ENCODE results near the gene ATF3.

The ATF3 gene

DNA sequence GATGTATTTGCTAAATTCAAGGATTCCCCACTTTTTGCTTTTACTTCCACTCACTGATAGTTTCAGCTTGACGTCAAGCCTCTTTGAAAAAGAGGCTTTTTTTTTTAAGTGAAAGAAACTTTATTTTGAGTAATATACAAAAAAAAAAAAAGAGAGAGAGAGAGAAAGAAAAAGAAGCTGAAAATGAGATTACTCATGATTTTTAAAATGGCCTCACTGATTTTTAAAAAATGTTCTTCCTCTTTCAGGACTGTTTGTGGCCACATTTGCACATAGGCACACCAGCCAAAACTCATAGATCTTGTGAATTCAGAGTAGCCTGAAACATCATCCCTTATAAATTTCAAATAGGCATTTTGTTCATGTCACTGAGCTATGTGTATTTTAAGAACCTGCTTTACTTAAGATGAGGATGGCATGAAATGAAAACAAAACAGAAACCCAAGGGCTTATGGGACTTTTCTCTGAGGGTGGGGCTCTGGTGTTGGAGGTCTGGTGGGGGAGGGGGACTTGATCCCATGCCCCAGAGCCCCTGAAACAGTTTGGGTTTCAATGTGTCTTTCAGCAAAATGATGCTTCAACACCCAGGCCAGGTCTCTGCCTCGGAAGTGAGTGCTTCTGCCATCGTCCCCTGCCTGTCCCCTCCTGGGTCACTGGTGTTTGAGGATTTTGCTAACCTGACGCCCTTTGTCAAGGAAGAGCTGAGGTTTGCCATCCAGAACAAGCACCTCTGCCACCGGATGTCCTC is 6.1 kb downstream of the ATF3 start:
- Mint-ChIP-seq H3K27me3 (peaks cover 20% of the 10 kb centered on the region), H3K4me1 (peaks cover 10% of the 10 kb centered on the region), H3K9me3 (no peaks in the 10 kb centered on the region), H3K36me3 (ENCODE audit: insufficient read depth) (peaks cover 8% of the 10 kb centered on the region), H3K4me3 (no peak overlapping the region), H3K27ac (ENCODE audit: low read depth) (peak overlapping the region; percentile 44)
- DNase-seq (ENCODE audit: low spot score in 2 of 2) (no peak), ATAC-seq (replicated peaks; ENCODE audit: extremely low read depth, poor library complexity, severe bottlenecking) (no peak)

DNA sequence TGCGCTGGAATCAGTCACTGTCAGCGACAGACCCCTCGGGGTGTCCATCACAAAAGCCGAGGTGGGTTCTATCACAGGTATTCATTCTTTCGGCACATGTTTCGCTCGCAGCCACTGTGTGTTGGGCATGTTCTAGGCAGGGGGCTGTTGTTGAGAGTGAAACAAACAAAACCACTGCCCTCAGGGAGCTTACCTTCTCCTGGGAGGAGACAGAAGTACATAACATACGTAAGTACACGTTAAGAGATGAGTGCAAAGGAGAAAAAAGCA is 6.6 kb downstream of the ATF3 start:
- peaks cover 5% of the 10 kb centered on the region for H3K4me1 Mint-ChIP-seq
- no peak overlapping the region for H3K27ac Mint-ChIP-seq (ENCODE audit: low read depth)
- no peaks in the 10 kb centered on the region for H3K9me3 Mint-ChIP-seq
- H3K4me3 Mint-ChIP-seq = no peak overlapping the region
- peaks cover 15% of the 10 kb centered on the region for H3K27me3 Mint-ChIP-seq
- no peak for ATAC-seq (replicated peaks; ENCODE audit: extremely low read depth, poor library complexity, severe bottlenecking)
- DNase-seq (ENCODE audit: low spot score in 2 of 2) = no peak
- H3K36me3 Mint-ChIP-seq (ENCODE audit: insufficient read depth) = peaks cover 5% of the 10 kb centered on the region

DNA sequence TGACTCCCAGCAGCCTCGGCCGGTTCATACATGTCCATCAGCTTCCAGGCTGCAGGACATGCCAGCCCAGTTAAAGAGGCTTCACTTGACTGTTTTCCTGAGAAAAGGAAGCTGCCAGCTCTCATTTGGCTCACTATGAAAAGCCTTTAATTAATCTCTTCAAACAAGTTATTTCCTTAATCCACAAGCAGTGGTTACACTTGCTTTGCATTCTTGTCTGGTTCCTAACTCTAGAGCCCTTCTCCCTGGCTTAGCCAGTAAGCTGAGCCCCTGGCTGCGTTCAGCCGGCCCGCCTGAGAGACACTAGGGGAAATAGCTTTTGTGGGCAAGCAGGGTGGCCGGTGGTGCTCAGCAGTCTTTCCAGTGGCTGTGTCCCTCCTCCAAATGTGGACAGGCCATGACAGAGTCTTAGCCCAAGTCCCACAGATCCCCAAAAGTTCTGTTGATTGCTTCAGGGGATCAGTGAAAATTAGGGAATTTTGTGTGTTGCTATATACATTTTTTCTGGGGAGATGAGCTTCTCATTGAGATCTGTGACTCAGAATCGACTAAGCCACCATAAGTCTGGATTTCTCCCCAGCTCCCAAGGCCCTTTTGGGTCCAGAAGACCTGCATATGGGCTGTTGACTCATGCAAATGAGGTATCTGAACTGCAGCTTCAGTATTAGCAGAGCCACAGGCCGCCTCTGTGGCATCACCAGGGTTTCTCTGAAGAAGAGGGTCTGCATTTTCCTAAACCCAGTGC is 10.1 kb downstream of the ATF3 start:
- ATAC-seq (replicated peaks; ENCODE audit: extremely low read depth, poor library complexity, severe bottlenecking) = no peak
- Mint-ChIP-seq H3K4me1 (no peaks in the 10 kb centered on the region), H3K9me3 (no peaks in the 10 kb centered on the region), H3K4me3 (no peak overlapping the region), H3K27ac (ENCODE audit: low read depth) (peak overlapping the region; percentile 11), H3K27me3 (peaks cover 5% of the 10 kb centered on the region), H3K36me3 (ENCODE audit: insufficient read depth) (peaks cover 5% of the 10 kb centered on the region)
- no peak for DNase-seq (ENCODE audit: low spot score in 2 of 2)

DNA sequence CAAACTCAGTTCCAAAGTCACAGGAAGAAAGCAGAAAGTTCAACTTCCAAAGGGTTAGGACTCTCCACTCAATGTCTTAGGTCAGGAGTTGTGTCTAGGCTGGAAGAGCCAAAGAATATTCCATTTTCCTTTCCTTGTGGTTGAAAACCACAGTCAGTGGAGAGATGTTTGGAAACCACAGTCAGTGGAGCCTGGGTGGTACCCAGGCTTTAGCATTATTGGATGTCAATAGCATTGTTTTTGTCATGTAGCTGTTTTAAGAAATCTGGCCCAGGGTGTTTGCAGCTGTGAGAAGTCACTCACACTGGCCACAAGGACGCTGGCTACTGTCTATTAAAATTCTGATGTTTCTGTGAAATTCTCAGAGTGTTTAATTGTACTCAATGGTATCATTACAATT is 11.7 kb downstream of the ATF3 start:
- Mint-ChIP-seq H3K36me3 (ENCODE audit: insufficient read depth) (peaks cover 5% of the 10 kb centered on the region), H3K4me3 (no peak overlapping the region), H3K27me3 (peaks cover 22% of the 10 kb centered on the region), H3K4me1 (no peaks in the 10 kb centered on the region), H3K9me3 (no peaks in the 10 kb centered on the region), H3K27ac (ENCODE audit: low read depth) (no peak overlapping the region)
- ATAC-seq (replicated peaks; ENCODE audit: extremely low read depth, poor library complexity, severe bottlenecking) = no peak
- no peak for DNase-seq (ENCODE audit: low spot score in 2 of 2)

DNA sequence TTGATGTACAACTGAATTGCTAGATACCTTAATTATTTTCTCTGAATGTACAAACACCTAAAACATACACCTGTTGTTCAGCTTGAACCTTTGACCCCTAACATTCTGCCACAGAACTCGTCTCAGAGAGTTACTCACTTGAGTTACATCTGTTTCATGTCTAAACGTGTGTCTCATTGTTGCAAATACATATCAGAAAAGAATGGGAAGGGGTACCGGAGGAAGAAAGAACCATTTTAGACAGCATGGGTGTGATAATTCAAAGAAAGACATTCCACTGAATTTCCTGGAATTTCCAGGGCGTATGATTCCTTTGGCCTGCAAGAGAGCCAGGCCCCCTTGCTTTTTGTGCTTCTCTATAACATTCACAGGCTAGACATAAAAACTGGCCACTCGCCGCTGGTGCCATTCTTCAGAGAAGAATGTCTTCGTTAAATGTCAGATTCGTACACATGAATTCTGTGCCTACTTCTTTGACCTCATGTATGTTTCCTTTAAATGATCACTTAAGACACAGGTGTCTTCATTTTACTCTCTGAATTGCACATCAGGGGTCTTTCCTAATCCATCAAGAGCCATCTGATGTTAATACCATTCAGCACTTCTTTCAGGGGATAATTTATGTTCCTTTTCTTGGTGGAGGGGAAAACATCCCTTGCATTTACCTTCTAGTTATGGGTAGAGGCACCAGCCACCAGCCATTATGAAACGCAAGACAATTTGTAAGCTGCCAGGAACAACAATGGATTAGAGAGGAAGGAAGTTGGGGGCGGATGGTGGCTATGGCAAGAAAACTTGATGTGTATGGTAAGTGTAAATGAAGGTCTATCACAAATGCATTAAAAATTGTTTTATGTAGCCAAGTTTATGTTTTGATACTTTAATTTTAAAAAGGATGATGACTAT is 12.7 kb downstream of the ATF3 start:
- H3K27ac Mint-ChIP-seq (ENCODE audit: low read depth) = no peak overlapping the region
- DNase-seq (ENCODE audit: low spot score in 2 of 2) (no peak), ATAC-seq (replicated peaks; ENCODE audit: extremely low read depth, poor library complexity, severe bottlenecking) (no peak)
- H3K4me1 Mint-ChIP-seq = no peaks in the 10 kb centered on the region
- no peaks in the 10 kb centered on the region for H3K9me3 Mint-ChIP-seq
- peaks cover 3% of the 10 kb centered on the region for H3K36me3 Mint-ChIP-seq (ENCODE audit: insufficient read depth)
- H3K4me3 Mint-ChIP-seq = no peak overlapping the region
- peaks cover 31% of the 10 kb centered on the region for H3K27me3 Mint-ChIP-seq

DNA sequence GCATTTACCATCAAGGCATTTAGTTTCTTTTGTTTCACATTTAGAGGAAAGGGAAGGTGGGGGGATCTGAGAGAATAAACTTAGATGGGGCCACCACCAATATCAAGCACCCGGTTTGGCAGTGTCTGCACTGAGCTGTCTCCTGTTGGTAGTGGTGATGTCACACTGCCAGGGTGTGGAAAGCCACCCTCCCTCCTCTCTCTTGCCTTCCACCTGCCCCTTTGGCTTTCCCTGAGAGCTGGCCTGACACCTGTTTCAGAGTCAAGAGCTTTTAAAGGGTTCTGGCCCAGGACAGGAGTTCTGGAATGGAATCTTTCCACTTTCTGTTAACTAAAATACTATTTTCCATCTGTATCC is 13.4 kb downstream of the ATF3 start:
- no peaks in the 10 kb centered on the region for H3K36me3 Mint-ChIP-seq (ENCODE audit: insufficient read depth)
- H3K9me3 Mint-ChIP-seq = no peaks in the 10 kb centered on the region
- DNase-seq (ENCODE audit: low spot score in 2 of 2) (no peak), ATAC-seq (replicated peaks; ENCODE audit: extremely low read depth, poor library complexity, severe bottlenecking) (no peak)
- H3K27ac Mint-ChIP-seq (ENCODE audit: low read depth) = no peak overlapping the region
- H3K27me3 Mint-ChIP-seq = peaks cover 31% of the 10 kb centered on the region
- H3K4me3 Mint-ChIP-seq = no peak overlapping the region
- no peaks in the 10 kb centered on the region for H3K4me1 Mint-ChIP-seq

DNA sequence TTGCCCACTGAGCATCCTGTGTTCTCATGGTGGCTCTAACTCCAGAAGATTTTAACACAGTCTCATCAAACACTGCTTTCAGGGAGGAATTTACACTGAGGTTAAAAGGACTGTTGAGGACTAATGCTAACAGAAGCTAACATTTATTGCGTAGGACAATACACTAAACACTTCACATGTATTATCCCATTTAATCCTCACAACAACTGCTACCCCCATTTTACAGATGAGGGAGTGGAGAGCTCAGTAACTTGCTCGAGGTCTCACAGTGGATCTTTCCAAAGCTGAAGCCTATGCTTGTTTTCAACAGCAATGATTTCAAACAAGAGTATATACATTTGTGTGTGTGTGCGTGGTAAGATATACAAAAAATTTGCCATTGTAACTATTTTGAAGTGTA is 13.9 kb downstream of the ATF3 start:
- peaks cover 31% of the 10 kb centered on the region for H3K27me3 Mint-ChIP-seq
- ATAC-seq (replicated peaks; ENCODE audit: extremely low read depth, poor library complexity, severe bottlenecking) (no peak), DNase-seq (ENCODE audit: low spot score in 2 of 2) (no peak)
- H3K27ac Mint-ChIP-seq (ENCODE audit: low read depth) = no peak overlapping the region
- no peak overlapping the region for H3K4me3 Mint-ChIP-seq
- no peaks in the 10 kb centered on the region for H3K4me1 Mint-ChIP-seq
- no peaks in the 10 kb centered on the region for H3K36me3 Mint-ChIP-seq (ENCODE audit: insufficient read depth)
- H3K9me3 Mint-ChIP-seq = no peaks in the 10 kb centered on the region

DNA sequence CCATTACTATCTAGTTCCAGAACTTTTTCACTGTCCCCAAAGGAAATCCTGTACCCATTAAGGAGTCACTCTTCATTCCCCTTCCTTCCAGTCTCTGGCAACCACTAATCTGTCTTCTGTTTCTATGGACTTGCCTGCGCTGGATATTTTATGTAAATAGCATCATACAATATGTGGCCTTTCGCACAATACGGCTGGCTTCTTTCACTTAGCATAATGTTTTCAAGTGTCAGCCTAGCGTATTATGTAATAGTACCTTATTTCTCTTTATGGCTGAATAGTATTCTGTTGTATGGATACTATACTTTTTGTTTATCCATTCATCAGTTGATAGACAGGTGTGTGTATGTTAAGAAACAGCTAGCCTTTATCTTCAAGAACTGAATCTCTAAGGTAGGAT is 14.3 kb downstream of the ATF3 start:
- Mint-ChIP-seq H3K36me3 (ENCODE audit: insufficient read depth) (no peaks in the 10 kb centered on the region), H3K9me3 (no peaks in the 10 kb centered on the region), H3K4me1 (no peaks in the 10 kb centered on the region), H3K27ac (ENCODE audit: low read depth) (no peak overlapping the region), H3K4me3 (no peak overlapping the region), H3K27me3 (peaks cover 31% of the 10 kb centered on the region)
- ATAC-seq (replicated peaks; ENCODE audit: extremely low read depth, poor library complexity, severe bottlenecking) (no peak), DNase-seq (ENCODE audit: low spot score in 2 of 2) (no peak)

DNA sequence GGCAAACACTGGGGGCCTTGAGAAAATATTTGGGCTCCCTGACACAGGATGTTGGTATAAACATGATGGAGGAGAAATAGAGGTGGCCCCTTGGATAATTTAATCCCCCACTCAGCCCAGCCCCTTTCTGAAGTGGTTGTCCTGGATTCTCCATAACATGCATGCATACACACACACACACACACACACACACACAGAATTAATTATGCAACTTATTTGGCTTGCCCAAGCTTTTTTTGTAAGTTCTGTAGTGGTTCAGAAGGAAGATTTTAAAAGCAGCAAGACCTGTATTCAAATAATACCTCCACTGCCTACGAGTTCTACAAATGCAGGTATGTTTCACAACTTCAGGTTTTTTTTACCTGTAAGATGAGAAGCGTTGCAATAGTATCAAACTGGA is 15.0 kb downstream of the ATF3 start:
- Mint-ChIP-seq H3K9me3 (no peaks in the 10 kb centered on the region), H3K4me3 (no peak overlapping the region), H3K27ac (ENCODE audit: low read depth) (no peak overlapping the region), H3K27me3 (peaks cover 31% of the 10 kb centered on the region), H3K4me1 (no peaks in the 10 kb centered on the region), H3K36me3 (ENCODE audit: insufficient read depth) (no peaks in the 10 kb centered on the region)
- DNase-seq (ENCODE audit: low spot score in 2 of 2) = no peak
- no peak for ATAC-seq (replicated peaks; ENCODE audit: extremely low read depth, poor library complexity, severe bottlenecking)

DNA sequence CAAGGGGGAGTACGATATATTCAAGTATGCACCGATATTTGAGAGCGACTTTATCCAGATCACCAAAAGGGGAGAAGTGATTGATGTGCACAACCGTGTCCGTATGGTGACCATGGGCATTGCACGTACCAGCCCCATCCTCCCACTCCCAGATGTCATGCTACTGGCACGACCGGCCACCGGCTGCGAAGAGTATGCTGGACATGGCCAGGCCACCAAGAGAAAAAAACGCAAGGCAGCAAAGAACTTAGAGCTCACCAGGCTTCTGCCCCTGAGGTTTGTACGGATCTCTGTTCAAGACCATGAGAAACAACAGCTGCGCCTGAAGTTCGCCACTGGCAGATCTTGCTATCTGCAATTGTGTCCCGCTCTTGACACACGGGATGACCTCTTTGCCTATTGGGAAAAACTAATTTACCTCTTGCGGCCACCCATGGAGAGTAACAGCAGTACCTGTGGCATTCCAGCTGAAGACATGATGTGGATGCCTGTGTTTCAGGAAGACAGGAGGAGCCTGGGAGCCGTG is 16.5 kb downstream of the ATF3 start:
- Mint-ChIP-seq H3K27ac (ENCODE audit: low read depth) (no peak overlapping the region), H3K4me1 (no peaks in the 10 kb centered on the region), H3K36me3 (ENCODE audit: insufficient read depth) (no peaks in the 10 kb centered on the region), H3K9me3 (no peaks in the 10 kb centered on the region), H3K4me3 (no peak overlapping the region), H3K27me3 (peaks cover 31% of the 10 kb centered on the region)
- ATAC-seq (replicated peaks; ENCODE audit: extremely low read depth, poor library complexity, severe bottlenecking) (no peak), DNase-seq (ENCODE audit: low spot score in 2 of 2) (no peak)

DNA sequence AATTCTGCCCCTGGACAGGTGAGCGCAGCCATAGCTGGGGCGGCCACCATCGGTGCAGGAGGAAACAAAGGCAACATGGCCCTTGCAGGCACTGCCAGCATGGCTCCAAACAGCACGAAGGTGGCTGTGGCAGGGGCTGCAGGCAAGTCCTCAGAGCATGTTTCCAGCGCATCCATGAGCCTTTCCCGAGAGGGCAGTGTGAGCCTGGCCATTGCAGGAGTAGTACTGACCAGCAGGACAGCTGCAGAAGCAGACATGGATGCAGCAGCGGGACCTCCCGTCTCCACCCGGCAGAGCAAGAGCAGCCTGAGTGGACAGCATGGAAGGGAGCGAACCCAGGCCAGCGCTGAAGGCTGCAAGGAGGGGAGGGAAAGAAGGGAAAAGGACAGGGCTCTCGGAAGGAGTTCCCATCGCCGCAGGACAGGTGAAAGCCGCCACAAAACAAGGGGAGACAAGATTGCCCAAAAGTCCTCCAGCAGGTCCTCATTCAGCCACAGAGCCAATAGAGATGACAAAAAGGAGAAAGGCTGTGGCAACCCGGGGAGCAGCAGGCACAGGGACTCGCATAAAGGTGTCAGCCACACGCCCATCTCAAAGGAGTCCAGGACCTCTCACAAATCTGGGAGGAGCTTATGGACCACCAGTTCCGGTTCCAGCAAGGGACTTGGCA is 17.4 kb downstream of the ATF3 start:
- no peaks in the 10 kb centered on the region for H3K36me3 Mint-ChIP-seq (ENCODE audit: insufficient read depth)
- H3K4me3 Mint-ChIP-seq = no peak overlapping the region
- DNase-seq (ENCODE audit: low spot score in 2 of 2) = no peak
- peaks cover 31% of the 10 kb centered on the region for H3K27me3 Mint-ChIP-seq
- H3K4me1 Mint-ChIP-seq = no peaks in the 10 kb centered on the region
- no peak for ATAC-seq (replicated peaks; ENCODE audit: extremely low read depth, poor library complexity, severe bottlenecking)
- no peak overlapping the region for H3K27ac Mint-ChIP-seq (ENCODE audit: low read depth)
- H3K9me3 Mint-ChIP-seq = no peaks in the 10 kb centered on the region

DNA sequence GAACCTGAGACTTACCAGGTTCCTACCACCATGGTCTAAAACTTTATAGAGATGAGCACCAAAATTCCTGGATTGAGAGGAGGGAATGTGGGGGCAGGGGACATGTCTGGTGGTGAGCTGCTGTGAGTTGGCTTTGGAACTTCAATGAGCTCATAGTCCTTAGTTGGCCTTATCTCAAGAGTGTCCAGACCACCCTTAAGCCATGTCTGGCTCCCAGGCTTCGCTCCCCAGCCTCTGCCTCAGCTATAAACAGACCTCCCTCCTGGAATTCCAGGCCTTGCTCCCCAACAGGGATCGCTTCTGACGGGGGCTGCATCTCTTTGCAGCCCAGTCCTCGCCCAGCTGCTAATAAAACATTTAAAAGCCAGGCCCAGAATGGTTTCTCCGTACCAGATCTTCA is 19.5 kb downstream of the ATF3 start:
- ATAC-seq (replicated peaks; ENCODE audit: extremely low read depth, poor library complexity, severe bottlenecking) = no peak
- no peak overlapping the region for H3K4me3 Mint-ChIP-seq
- H3K36me3 Mint-ChIP-seq (ENCODE audit: insufficient read depth) = no peaks in the 10 kb centered on the region
- H3K4me1 Mint-ChIP-seq = no peaks in the 10 kb centered on the region
- no peak for DNase-seq (ENCODE audit: low spot score in 2 of 2)
- H3K27ac Mint-ChIP-seq (ENCODE audit: low read depth) = no peak overlapping the region
- peaks cover 31% of the 10 kb centered on the region for H3K27me3 Mint-ChIP-seq
- no peaks in the 10 kb centered on the region for H3K9me3 Mint-ChIP-seq

Measured in central memory CD8-positive, alpha-beta T cell (primary cell).